NCI-H2227 (cell line): Measurements from ENCODE around the gene CACNA1C.
"Not testable (repeated sequence)": the region's sequence is repeated elsewhere in the genome, so short reads cannot be mapped to it uniquely, and the experiment has no call there.

Experiments used
- DNase-seq: peaks from one replicate; lab custom pipeline; 2025; ENCODE audit not compliant: unreplicated experiment; lab: John Stamatoyannopoulos, UW

Gene CACNA1C

GRCh38 chr12:2110127-2110526 lies 57.3 kb downstream of the CACNA1C start:
- no peak for DNase-seq

DNA sequence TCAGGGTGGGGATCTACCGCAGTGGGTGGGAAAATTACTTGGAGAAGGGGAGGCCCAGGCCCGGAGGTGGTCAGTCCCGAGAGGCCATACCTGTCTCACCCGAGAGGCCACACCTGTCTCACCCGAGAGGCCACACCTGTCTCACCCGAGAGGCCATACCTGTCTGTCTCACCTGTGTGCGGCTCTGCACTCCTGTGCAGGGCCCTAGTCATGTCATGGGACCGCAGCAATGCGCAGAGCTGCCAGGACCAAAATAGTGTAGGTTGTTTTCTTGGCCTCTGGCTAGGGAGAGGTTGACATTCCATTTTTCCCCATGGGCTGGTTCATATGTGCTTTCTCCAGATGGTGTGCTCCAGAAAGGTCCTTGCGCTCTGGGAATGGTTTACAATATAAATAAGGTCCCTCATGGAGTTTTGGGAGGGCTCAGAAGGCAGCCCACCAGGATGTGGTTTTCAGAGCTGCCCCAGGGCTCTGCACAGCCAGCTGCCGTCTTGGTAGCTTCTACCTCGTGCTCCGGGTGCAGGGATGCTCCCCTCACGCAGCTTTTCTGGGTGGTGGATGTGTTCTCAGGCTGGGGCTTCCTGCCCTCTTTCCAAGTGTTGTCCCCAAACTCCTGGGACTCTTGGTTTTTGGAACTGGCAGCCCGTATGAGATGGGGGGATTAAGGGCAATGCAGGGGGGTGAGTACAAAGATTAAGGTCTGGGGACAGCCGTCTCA lies 58.2 kb downstream of the CACNA1C start:
- no peak for DNase-seq

GRCh38 chr12:2111826-2112225 lies 59.0 kb downstream of the CACNA1C start:
- DNase-seq, result no peak

DNA sequence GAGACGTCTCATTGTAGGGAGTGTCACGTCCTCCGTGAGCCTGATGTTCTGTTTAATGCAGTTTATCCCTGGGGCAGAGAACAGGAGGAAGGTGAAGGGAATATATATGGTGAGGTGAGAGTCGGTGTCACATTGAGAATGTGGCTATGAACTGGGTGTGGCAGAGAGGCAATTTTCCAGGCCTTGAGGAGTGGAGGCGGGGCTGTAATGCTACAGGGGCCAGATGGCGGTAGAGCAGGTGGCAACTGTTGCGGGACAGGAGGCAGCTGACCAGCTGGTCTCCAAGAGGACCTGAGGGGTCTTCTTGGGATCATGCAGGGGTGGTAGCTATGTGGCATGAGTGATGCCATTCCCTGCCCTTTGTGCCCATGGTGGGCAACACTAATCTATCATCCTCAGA lies 59.6 kb downstream of the CACNA1C start:
- DNase-seq, result no peak

DNA sequence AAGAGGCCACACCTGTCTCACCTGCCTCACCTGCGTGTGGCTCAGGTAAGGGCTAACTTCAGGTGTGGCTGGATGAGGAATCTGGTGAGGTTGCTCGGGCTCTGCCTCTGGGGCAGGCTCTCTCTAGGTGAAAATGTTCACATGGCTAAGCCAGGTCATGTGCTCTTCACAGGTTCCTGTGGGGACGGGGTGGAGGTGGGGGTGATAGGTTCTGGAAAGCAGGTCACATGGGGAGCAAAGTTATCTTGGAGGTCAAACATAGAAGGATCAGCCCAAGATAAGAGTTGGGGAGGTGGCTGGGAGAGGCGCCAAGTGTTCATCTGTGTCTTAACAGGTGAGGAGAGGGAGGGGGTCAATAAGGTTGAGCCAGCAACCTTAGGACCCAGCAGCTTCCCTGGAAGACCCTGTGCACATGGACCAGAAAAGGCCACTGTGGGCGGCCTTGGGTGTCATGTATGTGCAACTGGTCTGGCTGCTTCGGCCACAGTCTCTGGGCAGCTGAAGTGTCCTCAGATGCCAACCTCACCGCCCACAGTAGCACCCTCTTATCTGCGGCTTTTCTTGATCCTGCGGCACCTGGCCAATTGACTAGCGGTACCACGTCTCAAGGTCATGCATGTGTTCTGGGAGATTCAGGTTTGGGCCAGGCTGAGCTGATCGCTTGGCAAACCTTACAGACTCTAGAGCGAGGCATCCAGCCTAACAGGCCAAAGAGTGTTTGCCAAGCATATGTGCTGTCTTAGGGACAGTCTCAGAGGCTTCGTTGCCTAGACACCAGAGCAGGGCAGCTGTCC lies 60.5 kb downstream of the CACNA1C start:
- DNase-seq, result no peak

- DNase-seq, result no peak
These were observed 61.3 kb downstream of the CACNA1C start for GRCh38 chr12:2114071-2114470.

GRCh38 chr12:2115101-2115845 lies 62.5 kb downstream of the CACNA1C start:
- DNase-seq, result no peak

GRCh38 chr12:2117541-2117940 lies 64.8 kb downstream of the CACNA1C start:
- DNase-seq, result no peak

DNA sequence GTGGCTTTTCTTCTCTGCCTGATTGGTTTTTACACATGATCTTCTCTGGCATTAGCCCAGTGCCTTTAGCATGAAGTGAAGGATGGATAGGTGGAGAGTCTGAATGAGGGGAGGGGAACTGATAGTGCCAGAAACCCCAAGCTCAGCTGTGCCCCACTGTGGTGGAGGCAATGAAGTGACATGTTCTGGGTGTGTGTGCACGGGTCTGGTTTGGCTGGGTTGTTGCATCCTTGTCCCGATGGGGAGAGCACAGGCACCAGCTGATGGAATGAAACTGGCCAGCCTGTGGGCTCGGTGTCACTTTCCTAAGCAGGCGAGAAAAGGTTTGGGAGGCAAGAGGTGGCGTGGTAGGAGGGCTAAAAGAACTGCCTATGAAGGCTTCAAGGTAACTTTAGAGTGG lies 65.3 kb downstream of the CACNA1C start:
- DNase-seq, result no peak

DNA sequence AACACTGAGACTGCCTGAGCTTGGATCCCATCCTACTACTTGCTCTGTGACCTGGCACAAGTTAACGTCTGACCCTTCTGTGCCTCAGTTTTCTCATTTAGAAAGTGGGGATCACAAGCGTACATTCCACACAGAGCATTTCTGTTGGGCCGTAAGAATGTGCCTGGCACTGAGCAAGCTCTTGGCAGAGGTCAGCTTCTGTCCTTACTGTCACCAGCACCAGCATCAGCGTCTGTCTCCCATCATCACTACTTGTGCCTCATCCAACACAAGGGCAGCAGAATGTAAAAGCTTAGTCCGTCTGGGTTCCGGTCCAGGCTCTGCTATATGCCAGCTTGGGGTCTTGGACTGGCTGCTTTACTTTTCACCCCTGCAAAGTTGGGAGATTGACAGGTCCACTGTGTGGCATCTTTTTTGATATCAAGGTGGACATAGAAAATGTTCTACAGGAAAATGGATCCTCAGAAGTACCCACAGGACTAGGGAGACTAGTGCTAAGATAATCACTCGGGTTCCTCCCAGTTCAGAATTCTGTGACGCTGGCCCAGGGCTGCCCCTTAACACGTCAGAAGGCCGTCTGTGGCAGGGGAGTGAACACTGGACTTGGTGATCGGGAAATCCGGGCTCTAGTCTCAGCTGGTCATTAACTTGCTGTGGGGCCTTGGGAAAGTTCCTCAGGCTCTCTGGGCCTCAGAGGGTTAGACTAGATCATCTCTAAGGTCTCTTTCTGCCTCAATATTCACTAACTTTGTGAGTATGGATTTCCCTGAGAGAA lies 65.9 kb downstream of the CACNA1C start:
- DNase-seq, result no peak

DNA sequence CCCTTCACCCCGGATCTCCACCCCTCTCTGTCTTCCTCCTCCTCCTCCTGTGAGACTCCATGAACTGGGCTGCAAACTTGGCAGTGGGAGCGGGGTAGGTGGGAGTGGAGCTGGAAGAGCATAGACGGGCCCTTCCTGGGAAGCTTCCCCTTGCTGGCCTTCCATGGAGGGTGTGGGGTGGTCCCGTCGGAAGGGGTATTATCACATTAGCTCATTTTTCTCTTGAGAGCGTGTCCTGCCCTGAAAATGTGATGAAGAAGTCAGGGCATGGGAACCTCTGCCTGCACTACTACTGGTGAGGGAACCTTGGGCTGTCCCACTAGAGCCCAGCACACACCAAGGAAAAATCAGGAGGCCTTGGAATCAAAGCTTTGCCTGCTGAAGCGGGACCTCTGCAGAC lies 66.5 kb downstream of the CACNA1C start:
- DNase-seq, result no peak

DNA sequence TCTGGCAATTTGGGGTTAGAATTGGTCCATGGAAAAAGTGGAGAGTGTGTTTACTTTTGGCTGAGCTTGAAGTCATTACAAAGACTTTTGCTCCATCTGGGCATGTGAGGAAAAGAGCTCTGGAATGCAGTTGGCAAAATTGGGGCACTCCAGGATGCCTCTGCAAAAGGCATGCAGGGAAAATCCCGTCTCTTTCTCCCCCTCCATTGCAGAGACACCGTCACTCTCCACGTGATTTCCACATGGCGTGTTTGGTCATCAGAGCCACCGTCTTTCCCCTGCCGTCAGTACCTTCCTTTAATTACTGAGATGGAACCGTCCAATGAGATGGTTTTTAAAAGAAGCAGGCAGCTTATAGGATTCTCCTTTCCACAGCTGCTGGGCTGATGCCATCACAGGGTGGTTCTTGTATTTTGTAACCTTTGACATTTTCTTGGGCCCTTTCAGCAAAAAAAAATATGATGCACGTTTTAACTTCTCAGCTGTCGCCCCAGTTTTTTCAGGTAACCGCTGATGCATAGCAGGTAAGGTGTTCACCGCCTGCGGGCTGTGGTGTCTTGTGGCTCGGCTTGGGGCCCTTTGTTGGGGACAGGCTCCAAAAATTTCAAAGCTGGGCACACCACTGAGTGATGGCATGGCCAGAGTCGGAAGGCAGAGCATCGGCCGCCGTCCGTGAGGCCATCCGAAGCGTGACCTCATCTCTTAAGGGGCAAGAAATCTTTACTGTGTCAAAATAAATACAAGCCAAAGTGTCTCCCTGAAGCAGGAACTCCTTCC lies 68.4 kb downstream of the CACNA1C start:
- DNase-seq, result no peak

DNA sequence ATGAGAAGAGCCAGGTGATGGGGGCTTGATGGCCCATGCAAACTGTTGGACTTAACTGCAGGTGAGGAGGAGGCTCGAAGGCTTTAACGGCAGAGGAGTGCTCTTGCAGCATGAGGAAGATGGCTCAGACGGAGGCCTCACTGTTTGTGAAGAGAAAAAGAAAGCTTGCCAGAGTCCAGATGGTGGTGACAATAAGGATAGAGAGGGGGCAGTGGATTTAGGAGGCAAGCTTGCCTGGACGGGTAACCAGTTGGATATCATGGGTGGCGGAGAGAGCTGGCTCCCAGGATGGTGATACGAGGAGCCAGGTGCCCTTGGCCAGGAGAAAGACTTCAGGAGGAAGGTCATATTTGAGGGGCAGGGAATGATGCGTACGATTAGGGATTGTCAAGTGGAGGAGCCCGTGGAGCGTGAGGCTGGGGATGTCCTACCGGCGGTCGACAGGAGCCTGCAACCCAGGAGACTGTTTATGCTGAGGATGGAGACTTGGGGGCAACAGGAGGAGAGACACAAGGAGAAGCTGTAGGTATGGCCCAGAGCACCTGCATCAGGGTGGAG lies 71.8 kb downstream of the CACNA1C start:
- no peak for DNase-seq

DNA sequence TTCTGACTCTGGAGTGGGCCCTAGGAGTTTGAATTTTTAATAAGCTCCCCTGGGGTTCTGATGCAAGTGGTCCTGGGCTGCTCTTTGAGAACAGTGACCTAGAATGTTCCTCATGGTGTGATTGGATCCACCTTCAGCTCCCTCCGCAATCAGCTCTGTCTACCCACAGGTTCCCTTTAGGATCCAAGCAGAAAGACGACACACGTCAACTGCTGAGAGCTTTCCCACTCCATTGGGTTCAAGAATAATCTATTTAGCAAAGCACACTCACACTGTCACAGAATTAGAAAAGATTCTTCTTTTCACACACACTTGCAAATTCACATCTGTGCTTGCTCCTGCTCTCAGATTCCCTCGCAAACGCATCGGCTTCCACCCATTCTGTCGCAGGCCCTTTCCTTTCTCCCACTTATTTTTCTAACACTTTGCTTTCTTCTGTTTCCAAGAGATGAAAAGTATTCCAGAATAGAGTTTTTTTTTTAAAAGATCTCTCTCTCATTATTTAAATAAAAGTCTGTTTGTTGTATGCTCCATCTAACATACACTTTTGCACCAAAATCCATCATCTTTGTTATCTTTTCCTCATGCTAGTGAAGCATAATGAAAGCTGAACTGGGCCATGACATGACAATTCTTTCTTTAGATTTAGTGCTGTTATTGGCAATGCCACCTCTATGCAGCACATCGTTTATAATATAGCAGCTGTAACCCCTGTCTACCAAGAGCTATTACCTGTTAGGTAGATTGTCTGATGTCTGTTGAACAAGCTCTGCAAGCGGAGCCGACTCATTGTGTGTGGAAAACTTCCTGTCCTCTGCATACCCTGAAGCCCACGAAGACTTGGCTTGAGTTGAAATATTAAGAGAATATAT lies 73.1 kb downstream of the CACNA1C start:
- DNase-seq, result no peak

GRCh38 chr12:2126676-2127406 lies 74.1 kb downstream of the CACNA1C start:
- DNase-seq, result no peak

DNA sequence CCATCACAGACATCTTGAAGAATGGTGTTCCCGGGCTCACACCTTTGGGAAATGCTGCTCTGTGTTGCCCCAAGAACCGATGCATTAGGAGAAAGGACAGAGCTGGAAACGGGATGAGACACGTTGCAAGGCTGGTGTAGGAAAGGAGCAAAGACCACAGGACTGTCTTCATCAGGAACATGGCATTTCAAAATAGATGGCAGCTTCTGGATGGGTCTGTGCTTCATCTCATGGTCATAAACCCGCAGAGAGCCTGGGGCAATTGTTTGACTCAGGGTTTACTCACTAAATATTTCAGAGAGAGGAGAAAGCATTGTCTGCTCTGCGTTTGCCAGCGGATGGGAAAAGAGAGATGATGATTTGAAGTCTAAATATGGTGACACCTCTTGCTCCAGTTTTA lies 76.3 kb downstream of the CACNA1C start:
- no peak for DNase-seq

- not testable (repeated sequence) for DNase-seq
These were observed 83.1 kb downstream of the CACNA1C start for GRCh38 chr12:2135661-2136418.

DNA sequence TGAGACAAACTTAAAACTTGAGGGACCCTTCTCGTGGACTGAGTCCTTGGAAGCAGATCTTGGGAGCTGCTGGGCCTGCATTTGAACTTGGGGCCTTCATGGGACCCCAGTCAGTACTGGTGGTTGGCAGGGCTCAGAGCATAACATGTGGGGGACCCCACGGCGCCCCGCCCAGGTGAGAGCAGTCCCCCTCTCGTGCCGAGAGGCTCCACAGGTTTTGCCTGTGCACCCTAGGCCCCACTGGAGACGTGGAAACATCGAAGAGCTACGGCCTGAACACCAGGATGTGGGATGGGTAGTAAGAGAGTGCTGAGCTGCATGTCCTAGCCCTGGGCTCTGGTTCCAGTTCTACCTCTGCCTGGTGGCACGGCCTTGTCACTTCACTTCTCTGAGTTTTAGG lies 84.1 kb downstream of the CACNA1C start:
- no peak for DNase-seq
